K562 (cell line): ENCODE data around the gene TRIM3. TPM values are rescaled to one million over a fixed set of nuclear protein-coding genes. Genes with fewer than 3 reads are reported as not detected.

Source experiments
- FOXA3 ChIP-seq, 2 experiments: fragments of 450-650 bp in 1 of 2; sonication (generic) in 1 of 2; formaldehyde crosslinking; IDR thresholded peaks in 1 of 2; conservative IDR thresholded peaks in 1 of 2; 2 replicates each; pipeline versions ENCODE4 v1.4.0 to v1.8.0; 2020 to 2022; ENCODE audit warnings: mild to moderate bottlenecking in 2 of 2, missing genetic modification reagents in 1 of 2
- KAT7 ChIP-seq: sonication (generic); formaldehyde crosslinking; IDR thresholded peaks from 2 replicates; pipeline ENCODE4 v1.8.0; 2022; ENCODE audit warnings: missing genetic modification reagents, mild to moderate bottlenecking, borderline replicate concordance
- KLF10 ChIP-seq: fragments of 250-450 bp; sonication (Bioruptor Pico); IDR thresholded peaks from 2 replicates; pipeline ENCODE4 v1.6.1; 2021; ENCODE audit warnings: matching md5 sums
- LARP7 ChIP-seq: fragments of 450-650 bp; IDR thresholded peaks from 2 replicates; pipeline ENCODE4 v1.6.1; 2016
- SIN3B ChIP-seq: fragments of 450-650 bp; IDR thresholded peaks from 2 replicates; pipeline ENCODE4 v1.6.1; 2017; ENCODE audit warnings: low read depth, mild to moderate bottlenecking, moderate library complexity
- THRAP3 ChIP-seq: fragments of 450-650 bp; IDR thresholded peaks from 2 replicates; pipeline ENCODE4 v1.6.1; 2016; ENCODE audit warnings: mild to moderate bottlenecking, inconsistent platforms, borderline replicate concordance
- ZBTB1 ChIP-seq: sonication (generic); formaldehyde crosslinking; IDR thresholded peaks from 2 replicates; pipeline ENCODE4 v1.8.1; 2023; ENCODE audit warnings: missing genetic modification reagents, low read depth, mild to moderate bottlenecking, borderline replicate concordance
- polyA plus RNA-seq, 8 experiments: library from polyadenylated mRNA; depleted of rRNA in 4 of 8; stranded (reverse) in 5 of 8; unstranded in 3 of 8; fragments of >200 nt; fragmentation: Nextera tagmentation in 2 of 8; fragmentation: Illumina TruSeq in 1 of 8; extraction: Ambion mirVana in 2 of 8; extraction: Trizol in 1 of 8; gene quantifications; 2 replicates each; pipeline versions ENCODE4 v1.2.1 to v1.2.3, GENCODE V29; 2011 to 2014; ENCODE audit warnings: inconsistent platforms in 1 of 8, missing spikeins in 1 of 8
- total RNA-seq, 7 experiments: library from RNA; depleted of rRNA in 6 of 7; stranded (reverse); fragments of >200 nt in 6 of 7; fragmentation: Illumina TruSeq in 2 of 7; extraction: Trizol in 2 of 7; gene quantifications; 2 replicates each; pipeline versions ENCODE4 v1.2.1 to v1.2.3, GENCODE V29; 2011 to 2021; ENCODE audit warnings: low replicate concordance in 1 of 7
- TF ChIP-seq, protein P1 (sequence below), 2 experiments: fragments of 450-650 bp; IDR thresholded peaks; 2 replicates each; pipeline ENCODE4 v1.6.1; 2016
- TF ChIP-seq, protein P2 (sequence below): sonication (generic); formaldehyde crosslinking; IDR thresholded peaks from 2 replicates; pipeline ENCODE4 v1.8.1; 2023; ENCODE audit warnings: mild to moderate bottlenecking, missing genetic modification reagents
- TF ChIP-seq, protein P3 (sequence below), 3 experiments: fragments of 200-800 bp in 1 of 3; sonication (Bioruptor generic) in 1 of 3; sonication (generic) in 1 of 3; formaldehyde crosslinking in 1 of 3; IDR thresholded peaks; 2 replicates each; pipeline versions ENCODE4 v1.6.1 to v1.8.0; 2016 to 2022; ENCODE audit warnings: mild to moderate bottlenecking in 2 of 3, missing compliant biosample characterization in 2 of 3, missing genetic modification characterization in 2 of 3, missing genetic modification reagents in 1 of 3

TRIM3 gene
- total and polyA plus RNA-seq, 9 of the 15 experiments (the other 6 are each of a cell fraction or from before 2014, with no cell fraction given): 0.45 to 9.2 (median 4.7) TPM

DNA sequence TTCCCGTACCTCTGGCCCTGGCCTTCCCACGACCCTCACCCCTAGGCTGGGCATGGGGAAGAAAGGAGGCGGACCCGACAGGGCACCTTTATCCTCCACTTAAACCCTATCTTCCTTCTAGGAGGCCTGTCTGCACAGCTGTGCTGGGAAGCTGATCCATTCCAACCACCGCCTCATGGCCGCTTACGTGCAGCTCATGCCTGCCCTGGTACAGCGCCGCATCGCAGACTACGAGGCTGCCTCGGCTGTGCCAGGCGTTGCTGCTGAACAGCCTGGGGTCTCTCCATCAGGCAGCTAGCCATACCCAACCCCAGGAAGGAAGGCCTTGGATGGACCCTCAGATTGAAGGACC lies 8.2 kb upstream of the TRIM3 start (continued):
- TF ChIP-seq, protein P1, sequence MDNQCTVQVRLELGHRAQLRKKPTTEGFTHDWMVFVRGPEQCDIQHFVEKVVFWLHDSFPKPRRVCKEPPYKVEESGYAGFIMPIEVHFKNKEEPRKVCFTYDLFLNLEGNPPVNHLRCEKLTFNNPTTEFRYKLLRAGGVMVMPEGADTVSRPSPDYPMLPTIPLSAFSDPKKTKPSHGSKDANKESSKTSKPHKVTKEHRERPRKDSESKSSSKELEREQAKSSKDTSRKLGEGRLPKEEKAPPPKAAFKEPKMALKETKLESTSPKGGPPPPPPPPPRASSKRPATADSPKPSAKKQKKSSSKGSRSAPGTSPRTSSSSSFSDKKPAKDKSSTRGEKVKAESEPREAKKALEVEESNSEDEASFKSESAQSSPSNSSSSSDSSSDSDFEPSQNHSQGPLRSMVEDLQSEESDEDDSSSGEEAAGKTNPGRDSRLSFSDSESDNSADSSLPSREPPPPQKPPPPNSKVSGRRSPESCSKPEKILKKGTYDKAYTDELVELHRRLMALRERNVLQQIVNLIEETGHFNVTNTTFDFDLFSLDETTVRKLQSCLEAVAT (IDR thresholded peaks at IDR 0.05): no peak
- TF ChIP-seq ZBTB1 (no peak), FOXA3 (CRISPR knock-in tag; conservative IDR thresholded peaks at IDR 0.05 in 1 of 2, IDR thresholded peaks at IDR 0.05 in 1 of 2) (peak in 1 of 2 experiments; percentile 74; a peak in 1 of 4 replicates), KAT7 (peak; percentile 89; the same call in 1 of the 2 replicates), THRAP3 (0 out of 2 replicates have a peak, but pooled peaks have one; percentile 45), SIN3B (no peak), KLF10 (0 out of 2 replicates have a peak, but pooled peaks have one; percentile 12), LARP7 (no peak)
- TF ChIP-seq, protein P2, sequence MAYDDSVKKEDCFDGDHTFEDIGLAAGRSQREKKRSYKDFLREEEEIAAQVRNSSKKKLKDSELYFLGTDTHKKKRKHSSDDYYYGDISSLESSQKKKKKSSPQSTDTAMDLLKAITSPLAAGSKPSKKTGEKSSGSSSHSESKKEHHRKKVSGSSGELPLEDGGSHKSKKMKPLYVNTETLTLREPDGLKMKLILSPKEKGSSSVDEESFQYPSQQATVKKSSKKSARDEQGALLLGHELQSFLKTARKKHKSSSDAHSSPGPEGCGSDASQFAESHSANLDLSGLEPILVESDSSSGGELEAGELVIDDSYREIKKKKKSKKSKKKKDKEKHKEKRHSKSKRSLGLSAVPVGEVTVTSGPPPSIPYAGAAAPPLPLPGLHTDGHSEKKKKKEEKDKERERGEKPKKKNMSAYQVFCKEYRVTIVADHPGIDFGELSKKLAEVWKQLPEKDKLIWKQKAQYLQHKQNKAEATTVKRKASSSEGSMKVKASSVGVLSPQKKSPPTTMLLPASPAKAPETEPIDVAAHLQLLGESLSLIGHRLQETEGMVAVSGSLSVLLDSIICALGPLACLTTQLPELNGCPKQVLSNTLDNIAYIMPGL (CRISPR knock-in tag): peak; percentile 3; the same call in 1 of the 2 replicates
- TF ChIP-seq, protein P3, sequence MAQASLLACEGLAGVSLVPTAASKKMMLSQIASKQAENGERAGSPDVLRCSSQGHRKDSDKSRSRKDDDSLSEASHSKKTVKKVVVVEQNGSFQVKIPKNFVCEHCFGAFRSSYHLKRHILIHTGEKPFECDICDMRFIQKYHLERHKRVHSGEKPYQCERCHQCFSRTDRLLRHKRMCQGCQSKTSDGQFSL (CRISPR knock-in tag; IDR thresholded peaks at IDR 0.05): no peak
- TF ChIP-seq, protein P3 (tag; IDR thresholded peaks at IDR 0.05): 0 out of 4 replicates have a peak, but pooled peaks of 1 of the 2 experiments have one; percentile 27
